ENCODE measurements around the gene DLG4. TPM values are rescaled to one million over a fixed set of nuclear protein-coding genes. Genes with fewer than 3 reads are reported as not detected.

Gene DLG4
- total and polyA plus RNA-seq, 2 donors (not counting 1 experiment from before 2014, with no cell fraction given), result 2.0 to 12.5 TPM

GRCh38 chr17:7259555-7259889, 39.9 kb upstream of the DLG4 start:
- peaks cover 2% of the 10 kb centered on the region for H3K79me2 ChIP-seq (ENCODE audit: control insufficient read depth, insufficient read depth, low read length)
- no peak overlapping the region for H3K4me2 ChIP-seq (replicated peaks; ENCODE audit: low read depth, low read length, poor library complexity, severe bottlenecking)
- H3K4me3 ChIP-seq (ENCODE audit: control extremely low read depth in 1 of 5, extremely low read depth in 1 of 5, insufficient read depth in 1 of 5, low read depth in 2 of 5, low read length in 4 of 5), result no peak overlapping the region
- H3K4me3 Mint-ChIP-seq, result no peak overlapping the region
- no peak overlapping the region for H3K27ac Mint-ChIP-seq
- POLR2A ChIA-PET, result no interaction called here
- peaks cover 6 to 37% of the 10 kb centered on the region in 2 experiments for H3K36me3 ChIP-seq (replicated peaks in 1 of 2; ENCODE audit: control extremely low read depth in 1 of 2, control insufficient read depth in 1 of 2, extremely low read depth in 1 of 2, insufficient read depth in 2 of 2, low read length in 1 of 2)
- no peak overlapping the region for H2AFZ ChIP-seq (ENCODE audit: insufficient read depth, low read depth, low read length, poor library complexity, severe bottlenecking)
- peaks cover 15% of the 10 kb centered on the region for H3K27me3 Mint-ChIP-seq
- peaks cover 27 to 32% of the 10 kb centered on the region in 2 donors for H3K4me1 ChIP-seq (ENCODE audit: control insufficient read depth in 2 of 2, insufficient read depth in 2 of 2, low read length in 2 of 2)
- 100% methylated on average over 4 of the region's 6 CpGs for WGBS (ENCODE audit: insufficient coverage)
- no peaks in the 10 kb centered on the region for H4K20me1 ChIP-seq (ENCODE audit: control insufficient read depth, insufficient read depth, low read length, poor library complexity, severe bottlenecking)
- H3K9me3 Mint-ChIP-seq (ENCODE audit: insufficient read depth), result no peaks in the 10 kb centered on the region
- no peak overlapping the region for H3K27ac ChIP-seq (ENCODE audit: low read length in 2 of 2)
- H3K4me1 Mint-ChIP-seq, result peaks cover 27% of the 10 kb centered on the region
- peaks cover 0 to 17% (median 8%) of the 10 kb centered on the region in 4 experiments for H3K27me3 ChIP-seq (replicated peaks in 1 of 4; ENCODE audit: control extremely low read depth in 1 of 4, control insufficient read depth in 3 of 4, insufficient read depth in 4 of 4, low read length in 3 of 4)
- H3K9me3 ChIP-seq (ENCODE audit: control extremely low read depth in 1 of 3, control insufficient read depth in 2 of 3, insufficient read depth in 1 of 3, low read length in 2 of 3), result peaks cover 0 to 4% (median 0%) of the 10 kb centered on the region in 3 donors
- CTCF ChIA-PET, result interaction anchor here (1.3 kb wide), 1 partner anchor 34 kb away, joined by 3 read pairs; no protein-coding TSS in a partner anchor
- no peak overlapping the region for H3K9ac ChIP-seq (ENCODE audit: low read length)
- TF ChIP-seq CTCF (IDR thresholded peaks at IDR 0.05), result no peak
- TF ChIP-seq EZH2 (IDR thresholded peaks at IDR 0.05; ENCODE audit: borderline replicate concordance, insufficient read depth, low read depth, low read length, poor library complexity, severe bottlenecking), result no peak
- DNase-seq (no peak), ATAC-seq (ENCODE audit: low read depth) (no peak)
- intact Hi-C loops (cut with micrococcal nuclease), result no loop called here

GRCh38 chr17:7258731-7259554, 39.3 kb upstream of the DLG4 start:
- 94% methylated on average over 6 of the region's 7 CpGs for WGBS (ENCODE audit: insufficient coverage)
- ATAC-seq (ENCODE audit: low read depth), result no peak
- ChIA-PET CTCF (interaction anchor here (1.3 to 1.4 kb wide), 2 partner anchors 34 to 207 kb away, joined by 3 read pairs; no protein-coding TSS in a partner anchor), POLR2A (no interaction called here)
- H3K4me2 ChIP-seq (replicated peaks; ENCODE audit: low read depth, low read length, poor library complexity, severe bottlenecking), result no peak overlapping the region
- H3K27ac Mint-ChIP-seq, result no peak overlapping the region
- H3K27me3 Mint-ChIP-seq, result peaks cover 13% of the 10 kb centered on the region
- H3K4me1 Mint-ChIP-seq, result peaks cover 26% of the 10 kb centered on the region
- no peak overlapping the region for H3K9ac ChIP-seq (ENCODE audit: low read length)
- TF ChIP-seq EZH2 (IDR thresholded peaks at IDR 0.05; ENCODE audit: borderline replicate concordance, insufficient read depth, low read depth, low read length, poor library complexity, severe bottlenecking) (no peak), CTCF (IDR thresholded peaks at IDR 0.05) (no peak)
- H3K4me3 ChIP-seq (ENCODE audit: control extremely low read depth in 1 of 5, extremely low read depth in 1 of 5, insufficient read depth in 1 of 5, low read depth in 2 of 5, low read length in 4 of 5), result no peak overlapping the region
- no peak overlapping the region for H2AFZ ChIP-seq (ENCODE audit: insufficient read depth, low read depth, low read length, poor library complexity, severe bottlenecking)
- peaks cover 6% of the 10 kb centered on the region for H3K79me2 ChIP-seq (ENCODE audit: control insufficient read depth, insufficient read depth, low read length)
- peaks cover 0 to 17% (median 8%) of the 10 kb centered on the region in 4 experiments for H3K27me3 ChIP-seq (replicated peaks in 1 of 4; ENCODE audit: control extremely low read depth in 1 of 4, control insufficient read depth in 3 of 4, insufficient read depth in 4 of 4, low read length in 3 of 4)
- H3K9me3 ChIP-seq (ENCODE audit: control extremely low read depth in 1 of 3, control insufficient read depth in 2 of 3, insufficient read depth in 1 of 3, low read length in 2 of 3), result peaks cover 0 to 4% (median 0%) of the 10 kb centered on the region in 3 donors
- intact Hi-C loops (cut with micrococcal nuclease), result no loop called here
- peaks cover 27 to 32% of the 10 kb centered on the region in 2 donors for H3K4me1 ChIP-seq (ENCODE audit: control insufficient read depth in 2 of 2, insufficient read depth in 2 of 2, low read length in 2 of 2)
- H3K4me3 Mint-ChIP-seq, result no peak overlapping the region
- H3K9me3 Mint-ChIP-seq (ENCODE audit: insufficient read depth), result no peaks in the 10 kb centered on the region
- peak; percentile 18 for DNase-seq
- no peaks in the 10 kb centered on the region for H4K20me1 ChIP-seq (ENCODE audit: control insufficient read depth, insufficient read depth, low read length, poor library complexity, severe bottlenecking)
- no peak overlapping the region for H3K27ac ChIP-seq (ENCODE audit: low read length in 2 of 2)
- peaks cover 9 to 42% of the 10 kb centered on the region in 2 experiments for H3K36me3 ChIP-seq (replicated peaks in 1 of 2; ENCODE audit: control extremely low read depth in 1 of 2, control insufficient read depth in 1 of 2, extremely low read depth in 1 of 2, insufficient read depth in 2 of 2, low read length in 1 of 2)

All from B cell (primary cell).